ENCODE data around the gene ATCAY. TPM values are rescaled to one million over a fixed set of nuclear protein-coding genes. Genes with fewer than 3 reads are reported as not detected.
"Not testable (repeated sequence)": the region's sequence is repeated elsewhere in the genome, so short reads cannot be mapped to it uniquely, and the experiment has no call there.

Gene ATCAY
- total RNA-seq, 2 donors from 2014 or later = 0.58 to 2.8 TPM

- peaks cover 6% of the 10 kb centered on the region for H3K36me3 Mint-ChIP-seq (ENCODE audit: low read depth)
- Histone ChIP-seq H3K9ac (ENCODE audit: extremely low read depth, low read length, poor library complexity, severe bottlenecking) (peak within 1 kb of the TSS; percentile 59), H3K27me3 (ENCODE audit: control insufficient read depth, insufficient read depth, low read length, poor library complexity, severe bottlenecking) (peaks cover 29% of the 10 kb centered on the region), H3K9me3 (ENCODE audit: control insufficient read depth, low read length) (peaks cover 7% of the 10 kb centered on the region), H3K4me1 (ENCODE audit: control insufficient read depth, insufficient read depth, low read length) (no peaks in the 10 kb centered on the region), H3K4me3 (ENCODE audit: low read length) (peak within 1 kb of the TSS; percentile 80), H3K27ac (ENCODE audit: low read depth, low read length) (no peak within 1 kb of the TSS), H3K36me3 (ENCODE audit: control insufficient read depth, insufficient read depth, low read length) (no peaks in the 10 kb centered on the region)
- peaks cover 8% of the 10 kb centered on the region for H3K9me3 Mint-ChIP-seq
- no peak for TF ChIP-seq CTCF (conservative IDR thresholded peaks at IDR 0.05)
- peak within 1 kb of the TSS; percentile 39 for H3K27ac Mint-ChIP-seq
- H3K27me3 Mint-ChIP-seq (ENCODE audit: insufficient read depth) = peaks cover 38% of the 10 kb centered on the region
- H3K4me1 Mint-ChIP-seq = peaks cover 12% of the 10 kb centered on the region
- H3K4me3 Mint-ChIP-seq = peak within 1 kb of the TSS; percentile 65
- DNase-seq = peak; percentile 94
- WGBS, 2 experiments (ENCODE audit: insufficient coverage in 1 of 2, insufficient read length in 1 of 2) = 8 to 63% methylated on average over 4 to 62 of the region's 62 CpGs
These were observed 11.6 kb upstream of the ATCAY start, which contains the start of gene ZFR2 for GRCh38 chr19:3868770-3869456. ZFR2 (minus strand) TSS chr19:3869038; CDS start chr19:3869017, 21 bp downstream.

GRCh38 chr19:3873151-3873550 is 7.3 kb upstream of the ATCAY start:
- Mint-ChIP-seq H3K27ac (no peak overlapping the region), H3K4me1 (peaks cover 1% of the 10 kb centered on the region), H3K36me3 (ENCODE audit: low read depth) (no peaks in the 10 kb centered on the region), H3K27me3 (ENCODE audit: insufficient read depth) (peaks cover 44% of the 10 kb centered on the region), H3K4me3 (no peak overlapping the region), H3K9me3 (peaks cover 8% of the 10 kb centered on the region)
- no peak for TF ChIP-seq CTCF (conservative IDR thresholded peaks at IDR 0.05)
- no peaks in the 10 kb centered on the region for H3K36me3 ChIP-seq (ENCODE audit: control insufficient read depth, insufficient read depth, low read length)
- no peak for DNase-seq
- no peak overlapping the region for H3K9ac ChIP-seq (ENCODE audit: extremely low read depth, low read length, poor library complexity, severe bottlenecking)
- no peak overlapping the region for H3K27ac ChIP-seq (ENCODE audit: low read depth, low read length)
- peaks cover 7% of the 10 kb centered on the region for H3K9me3 ChIP-seq (ENCODE audit: control insufficient read depth, low read length)
- 89 to 91% methylated on average over 4 of the region's 4 CpGs for WGBS, 2 experiments (ENCODE audit: insufficient coverage in 1 of 2, insufficient read length in 1 of 2)
- H3K27me3 ChIP-seq (ENCODE audit: control insufficient read depth, insufficient read depth, low read length, poor library complexity, severe bottlenecking) = peaks cover 33% of the 10 kb centered on the region
- no peak overlapping the region for H3K4me3 ChIP-seq (ENCODE audit: low read length)
- no peaks in the 10 kb centered on the region for H3K4me1 ChIP-seq (ENCODE audit: control insufficient read depth, insufficient read depth, low read length)

GRCh38 chr19:3874695-3875094 is 5.8 kb upstream of the ATCAY start:
- 79 to 89% methylated on average over 8 to 13 of the region's 13 CpGs for WGBS, 2 experiments (ENCODE audit: insufficient coverage in 1 of 2, insufficient read length in 1 of 2)
- H3K4me1 ChIP-seq (ENCODE audit: control insufficient read depth, insufficient read depth, low read length); H3K36me3 Mint-ChIP-seq (ENCODE audit: low read depth); H3K9me3 ChIP-seq (ENCODE audit: control insufficient read depth, low read length); H3K27ac Mint-ChIP-seq; DNase-seq; H3K4me3 ChIP-seq (ENCODE audit: low read length); H3K36me3 ChIP-seq (ENCODE audit: control insufficient read depth, insufficient read depth, low read length); H3K4me3 Mint-ChIP-seq; H3K4me1 Mint-ChIP-seq; H3K9me3 Mint-ChIP-seq; H3K27ac ChIP-seq (ENCODE audit: low read depth, low read length); H3K9ac ChIP-seq (ENCODE audit: extremely low read depth, low read length, poor library complexity, severe bottlenecking): not testable (repeated sequence)
- peaks cover 43% of the 10 kb centered on the region for H3K27me3 Mint-ChIP-seq (ENCODE audit: insufficient read depth)
- H3K27me3 ChIP-seq (ENCODE audit: control insufficient read depth, insufficient read depth, low read length, poor library complexity, severe bottlenecking) = peaks cover 38% of the 10 kb centered on the region

All from endodermal cell (in vitro differentiated cells).